Stimulated activated CD4-positive, alpha-beta T cell treated with anti-CD3 and anti-CD28 coated beads, Interleukin-2, amount 100 ng/mL, for 24 hours (primary cell): ENCODE results near the gene USP22.
"Not testable (repeated sequence)": the region's sequence is repeated elsewhere in the genome, so short reads cannot be mapped to it uniquely, and the experiment has no call there.

Source experiments
- DNase-seq, 2 donors: peaks; one replicate each; pipeline ENCODE4 v3.0.0-alpha.2; 2020

The USP22 gene

DNA sequence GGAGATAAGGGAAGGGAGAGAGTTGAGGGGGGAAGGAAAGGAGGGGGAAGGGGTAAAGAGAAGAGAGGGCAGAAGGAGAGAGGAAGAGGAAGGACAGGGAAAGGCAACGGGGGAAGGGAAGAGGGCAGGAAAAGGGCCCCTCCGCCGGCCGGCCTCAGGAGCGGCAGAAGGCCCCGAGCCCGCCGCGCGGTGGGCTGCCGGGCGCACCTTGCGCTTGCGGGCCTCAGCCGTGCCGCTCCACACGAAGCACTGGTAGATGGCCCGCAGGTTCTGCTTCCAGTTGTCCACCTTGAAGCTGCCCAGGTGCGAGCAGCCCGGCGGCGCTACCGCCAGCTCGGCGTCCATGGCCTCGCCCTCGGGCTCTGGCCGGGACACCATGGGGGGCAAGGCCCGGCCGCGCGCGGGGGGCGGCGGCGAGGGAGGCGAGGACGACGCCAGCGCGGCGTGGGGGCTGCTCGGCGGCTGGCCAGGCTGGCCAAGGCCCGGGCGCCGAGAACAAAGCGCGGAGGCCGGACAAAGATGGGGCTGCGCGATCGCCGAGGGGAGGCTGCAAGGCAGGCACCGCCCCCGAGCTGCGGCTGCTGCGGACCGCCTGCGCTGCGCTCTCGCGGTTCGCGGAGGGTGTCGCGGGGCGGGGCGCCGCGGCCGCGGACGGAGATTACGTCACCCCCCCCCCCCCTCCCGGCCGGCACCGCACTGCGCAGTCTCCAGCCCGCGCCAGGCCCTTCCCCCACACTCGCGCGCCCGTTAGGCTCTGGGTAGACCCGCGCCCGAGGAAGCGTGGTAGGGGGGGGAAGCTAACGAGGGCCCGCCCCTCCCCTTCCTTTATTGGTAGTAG lies at the start of gene USP22:
TSS of gene USP22 (minus strand) at position 554 of the 838 bp plus-strand sequence. CDS start at position 378, 176 bp downstream.
- peak; percentile 40 to 43 for DNase-seq

DNA sequence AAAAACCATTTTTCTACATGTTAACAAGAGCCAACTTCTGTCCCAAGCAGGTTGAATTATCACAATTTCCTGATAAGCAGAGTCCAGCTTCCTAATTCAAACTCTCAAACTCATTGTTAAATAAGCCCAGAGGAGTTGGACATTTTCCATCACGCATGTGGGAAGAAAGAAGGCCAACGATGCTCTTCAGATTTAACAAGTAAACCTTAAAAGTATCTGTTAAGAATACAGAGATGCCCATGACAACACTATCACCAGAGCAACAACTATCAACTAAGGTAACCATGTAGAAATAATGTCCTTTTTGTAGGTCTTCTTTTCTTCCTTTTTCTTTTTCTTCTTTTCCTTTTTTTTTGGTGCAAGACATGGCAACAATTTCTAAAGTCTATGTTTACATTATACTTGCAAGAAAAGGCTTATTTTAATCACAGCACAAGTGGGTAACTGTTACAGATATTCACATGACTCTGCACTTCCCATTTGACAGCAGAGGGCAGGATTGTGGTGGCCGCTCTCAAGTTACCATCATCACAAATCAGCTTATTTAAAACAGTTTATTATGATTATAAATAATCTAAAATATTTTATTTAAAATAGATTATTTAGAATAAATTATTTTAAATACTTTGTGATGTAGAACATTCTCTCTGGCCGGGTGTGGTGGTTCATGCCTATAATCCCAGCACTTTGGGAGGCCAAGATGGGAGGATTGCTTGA lies 48.2 kb upstream of the USP22 start:
- no peak for DNase-seq

GRCh38 chr17:21089933-21090901 lies 47.4 kb upstream of the USP22 start:
- DNase-seq: no peak

- no peak for DNase-seq
These were observed 46.3 kb upstream of the USP22 start for GRCh38 chr17:21089145-21089544.

- DNase-seq: no peak
These were observed 42.9 kb upstream of the USP22 start for GRCh38 chr17:21085707-21086106.

DNA sequence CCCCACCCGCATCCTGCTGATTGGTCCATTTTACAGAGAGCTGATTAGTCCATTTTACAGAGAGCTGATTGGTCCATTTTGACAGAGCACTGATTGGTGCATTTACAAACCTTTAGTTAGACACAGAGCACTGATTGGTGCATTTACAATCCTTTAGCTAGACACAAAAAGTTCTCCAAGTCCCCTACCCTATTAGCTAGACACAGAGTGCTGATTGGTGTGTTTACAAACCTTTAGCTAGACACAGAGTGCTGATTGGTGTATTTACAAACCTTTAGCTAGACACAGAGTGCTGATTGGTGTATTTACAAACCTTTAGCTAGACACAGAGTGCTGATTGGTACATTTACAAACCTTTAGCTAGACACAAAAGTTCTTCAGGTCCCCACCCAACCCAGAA lies 42.5 kb upstream of the USP22 start:
- DNase-seq: not testable (repeated sequence)

DNA sequence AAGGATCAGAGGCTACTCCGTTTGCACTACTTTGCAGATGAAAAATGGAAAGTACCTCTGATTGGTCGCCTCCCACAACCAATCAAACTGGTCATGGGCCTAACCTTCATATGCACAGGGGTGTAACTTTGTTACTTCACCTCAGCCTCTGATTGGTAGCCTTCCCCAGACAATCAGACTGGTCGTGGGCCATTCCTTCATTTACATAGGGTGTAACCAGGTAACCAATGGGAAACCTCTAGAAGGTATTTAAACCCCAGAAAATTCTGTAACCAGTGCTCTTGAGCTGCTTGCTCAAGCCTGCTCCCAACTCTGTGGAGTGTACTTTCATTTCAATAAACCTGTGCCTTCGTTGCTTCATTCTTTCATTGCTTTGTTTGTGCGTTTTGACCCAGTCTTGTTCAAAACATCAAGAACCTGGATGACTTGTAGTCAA lies 39.2 kb upstream of the USP22 start:
- no peak for DNase-seq

- no peak for DNase-seq
These were observed 36.4 kb upstream of the USP22 start for GRCh38 chr17:21079196-21079595.

GRCh38 chr17:21078016-21078780 lies 35.4 kb upstream of the USP22 start:
- DNase-seq: no peak

DNA sequence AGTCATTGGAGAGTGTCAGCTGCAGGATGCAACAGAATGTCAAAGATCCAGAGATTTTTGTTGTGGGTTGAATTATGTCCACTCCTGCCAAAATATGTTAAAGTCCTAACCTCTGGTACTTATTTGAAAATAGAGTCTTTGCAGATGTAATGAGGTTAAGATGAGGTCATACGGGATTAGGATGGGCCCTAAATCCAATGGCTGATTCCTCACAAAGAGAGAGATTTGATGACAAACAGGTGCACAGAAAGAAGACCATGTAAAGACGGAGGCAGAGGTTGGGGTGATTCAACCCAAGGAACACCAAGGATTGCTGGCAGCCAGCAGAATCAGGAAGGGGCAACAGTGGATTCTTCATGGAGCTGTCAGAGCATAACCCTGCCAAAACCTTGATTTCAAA lies 34.5 kb upstream of the USP22 start:
- DNase-seq: no peak

DNA sequence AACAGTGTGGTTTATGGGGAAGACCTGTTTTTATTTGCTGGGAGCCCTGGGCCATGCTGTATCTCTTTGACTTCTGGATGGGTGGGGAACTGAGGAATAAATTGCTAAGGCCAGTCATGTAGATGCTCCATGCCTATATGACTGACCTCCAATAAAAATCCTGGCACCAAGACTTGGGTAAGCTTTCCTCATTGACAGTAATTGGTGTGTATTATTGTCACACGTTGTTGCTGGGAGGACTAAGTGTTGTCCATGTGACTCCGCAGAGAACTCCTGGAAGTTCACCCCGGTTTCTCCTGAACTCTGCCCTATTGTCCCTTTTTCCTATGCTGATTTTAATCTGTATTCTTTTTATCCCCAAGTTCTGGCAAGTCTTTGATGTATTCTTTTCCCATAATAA lies 33.4 kb upstream of the USP22 start:
- DNase-seq: no peak

DNA sequence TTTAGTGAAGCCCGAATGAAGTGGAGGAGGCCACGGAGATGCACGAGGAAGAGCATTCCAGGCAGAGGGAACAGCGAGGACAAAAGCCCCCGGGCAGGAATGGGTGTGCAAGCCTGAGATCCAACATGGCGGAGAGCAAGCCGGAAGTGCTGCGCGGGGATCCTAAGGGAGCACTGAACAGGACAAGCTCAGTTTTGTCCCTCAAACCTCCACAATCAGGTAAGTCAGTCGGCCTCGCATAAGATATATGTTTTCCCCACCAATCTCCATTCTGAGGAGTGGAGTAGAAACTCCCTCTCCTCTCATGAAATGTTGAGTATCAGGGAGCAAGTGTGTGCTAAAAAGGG lies 32.9 kb upstream of the USP22 start:
- DNase-seq: no peak

GRCh38 chr17:21072745-21073197 lies 30.0 kb upstream of the USP22 start:
- no peak for DNase-seq

DNA sequence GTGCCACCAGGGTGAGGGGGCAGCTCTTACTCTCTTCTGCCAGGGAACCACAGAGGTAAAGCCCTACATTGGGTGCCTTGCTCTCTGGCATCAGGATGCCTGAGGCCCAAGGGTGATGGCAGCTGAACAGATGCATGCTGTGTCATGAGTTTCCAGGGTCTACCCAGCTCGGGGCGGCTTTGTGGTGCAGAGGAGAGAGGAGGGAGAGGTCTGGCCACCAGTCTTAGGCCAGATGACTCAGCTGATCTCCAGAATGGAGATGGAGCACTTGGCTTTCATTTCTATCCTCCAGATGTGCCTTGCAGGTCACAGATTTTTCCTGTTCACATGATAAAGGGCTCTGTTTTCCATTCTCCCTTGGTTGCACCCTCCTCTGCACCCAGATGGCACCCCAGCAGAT lies 23.6 kb upstream of the USP22 start:
- DNase-seq: no peak

DNA sequence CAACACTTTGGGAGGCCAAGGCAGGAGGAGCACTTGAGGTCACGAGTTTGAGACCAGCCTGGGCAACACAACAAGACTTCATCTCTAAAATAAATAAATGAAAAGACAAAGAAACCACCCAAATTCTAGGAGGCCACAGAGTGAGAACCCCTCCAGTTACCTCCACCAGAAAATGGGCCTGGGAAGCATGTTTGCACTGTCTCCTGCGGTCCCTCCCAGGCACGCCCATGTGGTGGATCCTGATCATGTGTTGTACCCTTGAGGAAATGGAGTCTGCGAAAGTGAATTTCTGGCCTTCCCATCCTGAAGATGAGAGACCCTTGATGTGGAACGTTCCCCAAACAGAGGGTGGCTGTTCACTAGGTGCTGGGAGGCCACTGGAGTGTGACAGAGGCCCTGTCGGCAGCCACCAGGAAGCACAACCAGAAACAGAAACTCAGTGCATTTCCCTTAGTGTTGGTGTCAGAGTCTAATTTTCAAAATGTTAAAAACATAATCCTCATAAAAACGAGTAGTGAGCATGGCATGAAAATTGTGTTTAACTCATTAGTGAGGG lies 19.2 kb upstream of the USP22 start:
- DNase-seq: no peak

DNA sequence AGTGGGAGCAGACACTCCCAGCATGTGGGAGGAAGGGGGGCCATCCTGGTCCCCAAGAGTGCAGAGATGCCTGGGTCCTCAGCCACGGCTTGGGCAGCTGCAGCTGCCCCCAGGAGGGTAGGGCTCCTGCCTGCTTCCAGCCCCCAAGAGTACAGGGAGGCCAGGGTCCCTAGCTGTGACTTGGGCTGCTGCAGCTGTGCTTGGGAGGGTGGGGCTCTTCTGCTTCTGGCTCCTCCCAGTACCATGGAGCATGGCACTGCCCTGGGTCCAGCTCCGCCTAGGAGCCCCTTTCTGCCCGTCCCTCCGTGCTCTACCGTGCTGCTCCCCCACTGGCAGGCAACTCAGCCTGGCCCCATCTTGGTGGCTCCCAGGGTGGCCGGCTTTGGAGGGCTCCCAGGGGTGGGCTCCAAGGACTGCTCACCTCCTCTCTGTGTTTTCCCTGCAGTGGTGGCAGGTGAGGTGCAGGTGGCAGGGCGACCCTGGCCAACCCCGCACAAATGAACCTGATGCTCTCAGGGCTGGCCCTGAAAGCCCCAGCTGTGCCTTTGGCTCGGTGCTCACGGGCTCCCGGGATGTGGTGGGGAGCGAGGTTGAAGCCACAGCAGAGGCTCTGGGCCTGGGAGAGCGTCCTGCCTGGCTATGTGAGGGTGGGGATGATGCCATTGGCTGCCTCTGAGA lies 18.5 kb upstream of the USP22 start:
- no peak for DNase-seq

DNA sequence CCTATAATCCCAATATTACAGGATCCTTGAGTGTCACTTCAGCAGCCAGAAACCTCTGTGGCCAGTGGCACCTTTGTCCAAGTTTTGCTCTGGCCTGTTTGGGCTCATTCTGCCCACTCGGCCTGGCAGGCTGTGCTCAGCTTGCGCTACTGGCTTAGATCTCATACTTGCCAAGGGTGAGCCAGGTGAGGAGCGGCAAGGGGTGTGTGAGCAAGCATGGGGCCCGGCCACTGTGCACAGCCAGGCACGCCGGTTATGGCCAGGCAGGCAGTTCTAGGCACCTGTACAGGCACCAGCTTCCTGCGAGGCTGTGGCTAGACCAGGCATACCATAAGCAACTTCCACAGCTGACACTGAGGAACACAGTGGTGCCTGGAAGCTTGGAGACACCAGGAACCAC lies 16.9 kb upstream of the USP22 start:
- no peak for DNase-seq

GRCh38 chr17:21058098-21058893 lies 15.5 kb upstream of the USP22 start:
- DNase-seq: no peak

- DNase-seq: not testable (repeated sequence)
These were observed 10.2 kb upstream of the USP22 start for GRCh38 chr17:21053056-21053455.

GRCh38 chr17:21049457-21049856 lies 6.6 kb upstream of the USP22 start:
- no peak for DNase-seq
